ENCODE results near the gene ANXA2R. TPM values are rescaled to one million over a fixed set of nuclear protein-coding genes. Genes with fewer than 3 reads are reported as not detected.
"Not testable (repeated sequence)": the region's sequence is repeated elsewhere in the genome, so short reads cannot be mapped to it uniquely, and the experiment has no call there.

Gene ANXA2R
- total RNA-seq, 2 experiments from 2014 or later, result 29.5 to 32.0 TPM

GRCh38 chr5:43037636-43038495 lies 2.3 kb downstream of the ANXA2R start:
- H3K4me1 Mint-ChIP-seq, result peaks cover 46% of the 10 kb centered on the region
- H3K9me3 Mint-ChIP-seq, result no peaks in the 10 kb centered on the region
- CTCF ChIA-PET, result interaction anchor here (0.6 to 4.8 kb wide), 13 partner anchors 11 to 180 kb away, joined by 3 to 70 read pairs (median 5); no protein-coding TSS in a partner anchor

GRCh38 chr5:43036856-43037635 lies 3.1 kb downstream of the ANXA2R start:
- Mint-ChIP-seq H3K4me1 (peaks cover 43% of the 10 kb centered on the region), H3K4me3 (peak overlapping the region; percentile 94), H3K9me3 (no peaks in the 10 kb centered on the region), H3K27me3 (no peaks in the 10 kb centered on the region), H3K36me3 (ENCODE audit: low read depth) (peaks cover 34% of the 10 kb centered on the region), H3K27ac (peak overlapping the region; percentile 99)
- no peak for DNase-seq
- ChIA-PET POLR2A (interaction anchor here (0.8 to 4.0 kb wide), 4 partner anchors 17 to 42 kb away, joined by 3 to 33 read pairs (median 11); no protein-coding TSS in a partner anchor), CTCF (interaction anchor here (0.6 to 4.8 kb wide), 9 partner anchors 10 to 180 kb away, joined by 3 to 70 read pairs (median 6); no protein-coding TSS in a partner anchor)

More at GRCh38 chr5:43037636-43038495, 2.3 kb downstream of the ANXA2R start:
- peak overlapping the region; percentile 99 for H3K27ac Mint-ChIP-seq
- POLR2A ChIA-PET, result interaction anchor here (1.0 to 6.1 kb wide), 6 partner anchors 20 to 86 kb away, joined by 3 to 108 read pairs (median 11); no protein-coding TSS in a partner anchor
- peak overlapping the region; percentile 94 for H3K4me3 Mint-ChIP-seq
- peak; percentile 72 for DNase-seq
- peaks cover 34% of the 10 kb centered on the region for H3K36me3 Mint-ChIP-seq (ENCODE audit: low read depth)
- H3K27me3 Mint-ChIP-seq, result no peaks in the 10 kb centered on the region

- H3K4me3 Mint-ChIP-seq, result peak overlapping the region; percentile 94
- H3K9me3 Mint-ChIP-seq, result no peaks in the 10 kb centered on the region
- ChIA-PET CTCF (interaction anchor here (0.6 to 4.8 kb wide), 4 partner anchors 9 to 42 kb away, joined by 6 to 70 read pairs (median 13); no protein-coding TSS in a partner anchor), POLR2A (interaction anchor here (0.8 to 4.0 kb wide), 4 partner anchors 16 to 83 kb away, joined by 3 to 33 read pairs (median 7); no protein-coding TSS in a partner anchor)
- H3K27ac Mint-ChIP-seq, result peak overlapping the region; percentile 99
- H3K36me3 Mint-ChIP-seq (ENCODE audit: low read depth), result peaks cover 31% of the 10 kb centered on the region
- peaks cover 43% of the 10 kb centered on the region for H3K4me1 Mint-ChIP-seq
- DNase-seq, result no peak
- no peaks in the 10 kb centered on the region for H3K27me3 Mint-ChIP-seq
Observed at GRCh38 chr5:43036409-43036808, 3.7 kb downstream of the ANXA2R start.

- peaks cover 54% of the 10 kb centered on the region for H3K4me1 Mint-ChIP-seq
- no peak for DNase-seq
- POLR2A ChIA-PET, result no interaction called here
- no peaks in the 10 kb centered on the region for H3K9me3 Mint-ChIP-seq
- peak overlapping the region; percentile 15 for H3K27ac Mint-ChIP-seq
- CTCF ChIA-PET, result no interaction called here
- peak overlapping the region; percentile 2 for H3K4me3 Mint-ChIP-seq
- no peaks in the 10 kb centered on the region for H3K27me3 Mint-ChIP-seq
- peaks cover 24% of the 10 kb centered on the region for H3K36me3 Mint-ChIP-seq (ENCODE audit: low read depth)
Observed at GRCh38 chr5:43034591-43034968, 5.5 kb downstream of the ANXA2R start.

- no peaks in the 10 kb centered on the region for H3K9me3 Mint-ChIP-seq
- H3K27me3 Mint-ChIP-seq, result no peaks in the 10 kb centered on the region
- POLR2A ChIA-PET, result no interaction called here
- CTCF ChIA-PET, result interaction anchor here (0.8 kb wide), 1 partner anchor 12 kb away, joined by 3 read pairs; no protein-coding TSS in a partner anchor
- no peak for DNase-seq
- H3K36me3 Mint-ChIP-seq (ENCODE audit: low read depth), result peaks cover 21% of the 10 kb centered on the region
- peak overlapping the region; percentile 2 for H3K4me3 Mint-ChIP-seq
- peak overlapping the region; percentile 32 for H3K27ac Mint-ChIP-seq
- H3K4me1 Mint-ChIP-seq, result peaks cover 57% of the 10 kb centered on the region
Observed at GRCh38 chr5:43033841-43034590, 6.1 kb downstream of the ANXA2R start.

GRCh38 chr5:43027054-43027785 lies 12.9 kb downstream of the ANXA2R start:
- Mint-ChIP-seq H3K4me1 (peaks cover 38% of the 10 kb centered on the region), H3K27me3 (no peaks in the 10 kb centered on the region), H3K9me3 (peaks cover 2% of the 10 kb centered on the region), H3K36me3 (ENCODE audit: low read depth) (peaks cover 7% of the 10 kb centered on the region), H3K4me3 (no peak overlapping the region), H3K27ac (no peak overlapping the region)
- POLR2A ChIA-PET, result no interaction called here
- no peak for DNase-seq
- CTCF ChIA-PET, result interaction anchor here (1.7 to 4.4 kb wide), 4 partner anchors 8 to 33 kb away, joined by 6 to 28 read pairs (median 11); no protein-coding TSS in a partner anchor

GRCh38 chr5:43025184-43025950 lies 14.8 kb downstream of the ANXA2R start:
- peaks cover 42% of the 10 kb centered on the region for H3K4me1 Mint-ChIP-seq
- H3K9me3 Mint-ChIP-seq; DNase-seq; H3K36me3 Mint-ChIP-seq (ENCODE audit: low read depth); H3K27me3 Mint-ChIP-seq; H3K27ac Mint-ChIP-seq; POLR2A ChIA-PET; H3K4me3 Mint-ChIP-seq: not testable (repeated sequence)
- CTCF ChIA-PET, result interaction anchor here (1.3 to 3.0 kb wide), 3 partner anchors 12 to 16 kb away, joined by 4 to 14 read pairs (median 6); no protein-coding TSS in a partner anchor

GRCh38 chr5:43024217-43024616 lies 15.9 kb downstream of the ANXA2R start:
- no peak overlapping the region for H3K27ac Mint-ChIP-seq
- ChIA-PET CTCF (interaction anchor here (0.6 to 1.3 kb wide), 5 partner anchors 11 to 125 kb away, joined by 3 to 5 read pairs (median 4); no protein-coding TSS in a partner anchor), POLR2A (interaction anchor here (1.2 kb wide), 1 partner anchor 32 kb away, joined by 5 read pairs; no protein-coding TSS in a partner anchor)
- H3K9me3 Mint-ChIP-seq, result peaks cover 2% of the 10 kb centered on the region
- peaks cover 36% of the 10 kb centered on the region for H3K4me1 Mint-ChIP-seq
- no peaks in the 10 kb centered on the region for H3K27me3 Mint-ChIP-seq
- DNase-seq, result no peak
- H3K36me3 Mint-ChIP-seq (ENCODE audit: low read depth), result peaks cover 7% of the 10 kb centered on the region
- no peak overlapping the region for H3K4me3 Mint-ChIP-seq

- DNase-seq, result no peak
- Mint-ChIP-seq H3K27me3 (no peaks in the 10 kb centered on the region), H3K4me3 (peak overlapping the region; percentile 99), H3K36me3 (ENCODE audit: low read depth) (peaks cover 6% of the 10 kb centered on the region), H3K9me3 (peaks cover 2% of the 10 kb centered on the region), H3K4me1 (peaks cover 28% of the 10 kb centered on the region), H3K27ac (peak overlapping the region; percentile 100)
- CTCF ChIA-PET, result interaction anchor here (1.1 to 6.3 kb wide), 9 partner anchors 9 to 71 kb away, joined by 3 to 70 read pairs (median 13); partner anchors contain the start of gene ANXA2R
- POLR2A ChIA-PET, result interaction anchor here (1.7 to 5.5 kb wide), 3 partner anchors 19 to 1117 kb away, joined by 3 to 108 read pairs (median 50); partner anchors contain the start of genes ANXA2R and RIMOC1
Observed at GRCh38 chr5:43021151-43021550, 19.0 kb downstream of the ANXA2R start.

- peak; percentile 30 for DNase-seq
- ChIA-PET POLR2A (interaction anchor here (0.5 to 5.5 kb wide), 13 partner anchors 8 to 1135 kb away, joined by 3 to 108 read pairs (median 5); partner anchors contain the start of genes ANXA2R, RIMOC1 and ZNF131), CTCF (interaction anchor here (0.8 to 6.3 kb wide), 18 partner anchors 9 to 296 kb away, joined by 3 to 70 read pairs (median 10); partner anchors contain the start of genes ANXA2R and HMGCS1)
- Mint-ChIP-seq H3K4me1 (peaks cover 35% of the 10 kb centered on the region), H3K4me3 (peak overlapping the region; percentile 99), H3K27me3 (no peaks in the 10 kb centered on the region), H3K27ac (peak overlapping the region; percentile 100), H3K36me3 (ENCODE audit: low read depth) (peaks cover 8% of the 10 kb centered on the region), H3K9me3 (peaks cover 2% of the 10 kb centered on the region)
Observed at GRCh38 chr5:43020399-43020746, 19.7 kb downstream of the ANXA2R start.
